WTC11 (cell line): ENCODE results near the gene WDR55. TPM values are rescaled to one million over a fixed set of nuclear protein-coding genes. Genes with fewer than 3 reads are reported as not detected.

Experiments
- ATAC-seq: fragments of 200-7000 bp; cut with Tn5 transposase; 2 replicates; pipeline ENCODE4 v1.10.0; 2021; ENCODE audit warnings: mild to moderate bottlenecking, moderate library complexity
- CTCF ChIA-PET: fragments of 300-600 bp; sonication (Branson Sonifier 250); formaldehyde crosslinking; loops from one replicate; lab custom pipeline; 2021; ENCODE audit warnings: antibody characterized with exemption; lab: Charles Lee
- POLR2A ChIA-PET: fragments of 350-600 bp; sonication (Branson Sonifier 250); formaldehyde crosslinking; loops from one replicate; lab custom pipeline; 2021; ENCODE audit warnings: antibody characterized with exemption; lab: Charles Lee
- DNase-seq: peaks from one replicate; pipeline ENCODE4 v3.0.0; 2021; ENCODE audit warnings: low spot score
- H3K27ac Mint-ChIP-seq: 2 replicates; pipeline ENCODE4 v1.8.0; 2021; ENCODE audit warnings: mixed read lengths
- H3K27me3 Mint-ChIP-seq: 2 replicates; pipeline ENCODE4 v1.8.0; 2021; ENCODE audit warnings: low read depth, mild to moderate bottlenecking, moderate library complexity, mixed read lengths
- H3K36me3 Mint-ChIP-seq: 2 replicates; pipeline ENCODE4 v1.8.0; 2021; ENCODE audit warnings: mixed read lengths
- H3K4me1 Mint-ChIP-seq: 2 replicates; pipeline ENCODE4 v1.8.0; 2022; ENCODE audit warnings: mixed read lengths
- H3K4me3 Mint-ChIP-seq: 2 replicates; pipeline ENCODE4 v1.8.0; 2021; ENCODE audit warnings: mild to moderate bottlenecking, moderate library complexity, mixed read lengths
- H3K9me3 Mint-ChIP-seq: 2 replicates; pipeline ENCODE4 v1.8.0; 2021; ENCODE audit warnings: mixed read lengths
- ETV6 ChIP-seq: sonication (generic); formaldehyde crosslinking; IDR thresholded peaks from 2 replicates; pipeline ENCODE4 v1.8.1; 2022; ENCODE audit warnings: mild to moderate bottlenecking, missing genetic modification reagents
- FOXJ3 ChIP-seq: sonication (generic); formaldehyde crosslinking; IDR thresholded peaks from 2 replicates; pipeline ENCODE4 v1.9.0; 2021; ENCODE audit warnings: missing genetic modification reagents, mild to moderate bottlenecking, borderline replicate concordance
- GABPB1 ChIP-seq: sonication (generic); formaldehyde crosslinking; IDR thresholded peaks from 2 replicates; pipeline ENCODE4 v1.8.1; 2023; ENCODE audit warnings: mild to moderate bottlenecking, missing genetic modification reagents
- KAT7 ChIP-seq: sonication (generic); formaldehyde crosslinking; IDR thresholded peaks from 2 replicates; pipeline ENCODE4 v1.8.1; 2023; ENCODE audit warnings: missing genetic modification reagents, mild to moderate bottlenecking, borderline replicate concordance
- NFE2L1 ChIP-seq: sonication (generic); formaldehyde crosslinking; IDR thresholded peaks from 2 replicates; pipeline ENCODE4 v1.8.1; 2023; ENCODE audit warnings: missing genetic modification reagents
- NR1H2 ChIP-seq: sonication (generic); formaldehyde crosslinking; IDR thresholded peaks from 2 replicates; pipeline ENCODE4 v1.9.0; 2021; ENCODE audit warnings: mild to moderate bottlenecking, moderate library complexity, missing genetic modification reagents
- NR2C2 ChIP-seq: sonication (generic); formaldehyde crosslinking; IDR thresholded peaks from 2 replicates; pipeline ENCODE4 v1.8.0; 2022; ENCODE audit warnings: mild to moderate bottlenecking, missing genetic modification reagents
- NR3C1 ChIP-seq: sonication (generic); formaldehyde crosslinking; conservative IDR thresholded peaks from 2 replicates; pipeline ENCODE4 v1.8.1; 2023; ENCODE audit warnings: low read depth, mild to moderate bottlenecking, missing genetic modification reagents
- RORB ChIP-seq: fragments of 250-450 bp; sonication (Bioruptor Pico); IDR thresholded peaks from 2 replicates; pipeline ENCODE4 v1.9.0; 2021; ENCODE audit warnings: mild to moderate bottlenecking
- TCF7 ChIP-seq: sonication (generic); formaldehyde crosslinking; IDR thresholded peaks from 2 replicates; pipeline ENCODE4 v1.8.0; 2022; ENCODE audit warnings: mild to moderate bottlenecking, low read depth, missing genetic modification reagents, moderate library complexity
- total RNA-seq: library from RNA; stranded (reverse); gene quantifications from 3 replicates; pipeline ENCODE4 v1.2.3, GENCODE V29; 2021
- TF ChIP-seq, protein P1 (sequence below): sonication (generic); formaldehyde crosslinking; IDR thresholded peaks from 2 replicates; pipeline ENCODE4 v1.8.0; 2022; ENCODE audit warnings: missing genetic modification reagents
- TF ChIP-seq, protein P2 (sequence below): sonication (generic); formaldehyde crosslinking; conservative IDR thresholded peaks from 2 replicates; pipeline ENCODE4 v1.8.1; 2023; ENCODE audit warnings: mild to moderate bottlenecking, low read depth, missing genetic modification reagents, moderate library complexity
- TF ChIP-seq, protein P3 (sequence below): sonication (generic); formaldehyde crosslinking; IDR thresholded peaks from 2 replicates; pipeline ENCODE4 v1.8.1; 2023; ENCODE audit warnings: mild to moderate bottlenecking, missing genetic modification reagents
- TF ChIP-seq, protein P4 (sequence below): sonication (generic); formaldehyde crosslinking; IDR thresholded peaks from 2 replicates; pipeline ENCODE4 v1.8.0; 2023; ENCODE audit warnings: missing genetic modification reagents, mild to moderate bottlenecking, borderline replicate concordance
- TF ChIP-seq, protein P5 (sequence below): sonication (generic); formaldehyde crosslinking; IDR thresholded peaks from 2 replicates; pipeline ENCODE4 v1.8.0; 2022; ENCODE audit warnings: mild to moderate bottlenecking, missing genetic modification reagents
- TF ChIP-seq, protein P6 (sequence below): sonication (generic); formaldehyde crosslinking; IDR thresholded peaks from 2 replicates; pipeline ENCODE4 v1.8.1; 2022; ENCODE audit warnings: low read depth, mild to moderate bottlenecking, moderate library complexity, missing genetic modification reagents, borderline replicate concordance

Gene WDR55
- total RNA-seq, 1 experiment from 2014 or later: 25.3 TPM

DNA sequence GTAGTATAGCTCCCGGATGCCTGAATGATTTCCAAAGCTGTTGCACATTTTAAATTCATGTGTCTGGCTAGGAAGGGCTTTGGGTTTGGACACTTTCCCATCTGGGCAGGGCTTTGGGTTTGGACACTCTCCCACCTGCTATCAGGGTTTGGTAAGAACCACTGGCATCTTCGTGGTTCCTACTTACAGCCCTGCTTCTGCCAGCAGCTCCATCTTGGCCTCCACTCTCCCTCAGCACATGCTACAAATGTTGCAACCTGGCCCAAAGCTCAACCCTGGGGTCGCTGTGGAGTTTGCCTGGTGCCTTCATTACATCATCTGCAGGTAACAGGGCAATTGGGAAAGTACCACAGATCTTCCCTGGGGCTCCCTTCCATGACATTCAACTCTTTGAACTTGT, 22.0 kb upstream of the WDR55 start:
- Mint-ChIP-seq H3K9me3 (peaks cover 6% of the 10 kb centered on the region), H3K4me3 (no peak overlapping the region), H3K4me1 (peaks cover 20% of the 10 kb centered on the region), H3K27me3 (0 out of 2 replicates have a peak, but pooled peaks cover 2% of the 10 kb centered on the region), H3K27ac (no peak overlapping the region), H3K36me3 (peaks cover 35% of the 10 kb centered on the region)
- ATAC-seq (no peak), DNase-seq (no peak)
- ChIA-PET CTCF (no interaction called here), POLR2A (no interaction called here)
- TF ChIP-seq GABPB1 (CRISPR knock-in tag): peak; percentile 58; the same call in 1 of the 2 replicates
- TF ChIP-seq, protein P1, sequence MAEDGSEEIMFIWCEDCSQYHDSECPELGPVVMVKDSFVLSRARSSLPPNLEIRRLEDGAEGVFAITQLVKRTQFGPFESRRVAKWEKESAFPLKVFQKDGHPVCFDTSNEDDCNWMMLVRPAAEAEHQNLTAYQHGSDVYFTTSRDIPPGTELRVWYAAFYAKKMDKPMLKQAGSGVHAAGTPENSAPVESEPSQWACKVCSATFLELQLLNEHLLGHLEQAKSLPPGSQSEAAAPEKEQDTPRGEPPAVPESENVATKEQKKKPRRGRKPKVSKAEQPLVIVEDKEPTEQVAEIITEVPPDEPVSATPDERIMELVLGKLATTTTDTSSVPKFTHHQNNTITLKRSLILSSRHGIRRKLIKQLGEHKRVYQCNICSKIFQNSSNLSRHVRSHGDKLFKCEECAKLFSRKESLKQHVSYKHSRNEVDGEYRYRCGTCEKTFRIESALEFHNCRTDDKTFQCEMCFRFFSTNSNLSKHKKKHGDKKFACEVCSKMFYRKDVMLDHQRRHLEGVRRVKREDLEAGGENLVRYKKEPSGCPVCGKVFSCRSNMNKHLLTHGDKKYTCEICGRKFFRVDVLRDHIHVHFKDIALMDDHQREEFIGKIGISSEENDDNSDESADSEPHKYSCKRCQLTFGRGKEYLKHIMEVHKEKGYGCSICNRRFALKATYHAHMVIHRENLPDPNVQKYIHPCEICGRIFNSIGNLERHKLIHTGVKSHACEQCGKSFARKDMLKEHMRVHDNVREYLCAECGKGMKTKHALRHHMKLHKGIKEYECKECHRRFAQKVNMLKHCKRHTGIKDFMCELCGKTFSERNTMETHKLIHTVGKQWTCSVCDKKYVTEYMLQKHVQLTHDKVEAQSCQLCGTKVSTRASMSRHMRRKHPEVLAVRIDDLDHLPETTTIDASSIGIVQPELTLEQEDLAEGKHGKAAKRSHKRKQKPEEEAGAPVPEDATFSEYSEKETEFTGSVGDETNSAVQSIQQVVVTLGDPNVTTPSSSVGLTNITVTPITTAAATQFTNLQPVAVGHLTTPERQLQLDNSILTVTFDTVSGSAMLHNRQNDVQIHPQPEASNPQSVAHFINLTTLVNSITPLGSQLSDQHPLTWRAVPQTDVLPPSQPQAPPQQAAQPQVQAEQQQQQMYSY (CRISPR knock-in tag): no peak
- TF ChIP-seq NR3C1: no peak

DNA sequence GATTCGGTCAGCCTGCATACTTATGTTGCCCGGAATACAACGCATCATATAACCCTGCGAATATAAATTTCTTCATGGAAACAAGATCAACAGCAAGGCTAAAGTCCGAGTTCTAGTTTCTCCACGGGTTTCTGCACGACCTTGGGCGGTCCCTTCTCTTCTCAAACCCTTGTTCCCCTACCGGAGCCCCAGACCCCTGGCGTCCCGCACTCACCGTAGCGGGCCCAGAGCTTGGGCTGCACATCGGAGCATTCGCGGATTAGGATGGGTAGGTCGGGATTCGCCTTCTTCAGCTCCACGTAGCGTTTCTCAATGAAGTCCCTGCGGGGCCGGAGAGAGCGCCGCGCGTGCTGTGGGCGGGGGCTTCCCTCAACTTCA, 17.7 kb upstream of the WDR55 start:
- Mint-ChIP-seq H3K36me3 (peaks cover 47% of the 10 kb centered on the region), H3K4me3 (peak overlapping the region; percentile 98), H3K27me3 (no peaks in the 10 kb centered on the region), H3K9me3 (no peaks in the 10 kb centered on the region)
- no peak for DNase-seq
- POLR2A ChIA-PET: interaction anchor here (0.7 to 2.2 kb wide), 11 partner anchors 8 to 99 kb away, joined by 3 to 29 read pairs (median 5); partner anchors contain the start of genes EIF4EBP3, HARS1, HARS2 and SRA1
- TF ChIP-seq FOXJ3 (CRISPR knock-in tag) (no peak), NR1H2 (no peak), GABPB1 (CRISPR knock-in tag) (no peak), TCF7 (CRISPR knock-in tag) (0 out of 2 replicates have a peak, but pooled peaks have one; percentile 59), RORB (CRISPR knock-in tag) (no peak), NR2C2 (no peak), ETV6 (CRISPR knock-in tag) (no peak), NFE2L1 (CRISPR knock-in tag) (no peak), KAT7 (CRISPR knock-in tag) (no peak)
- TF ChIP-seq, protein P2, sequence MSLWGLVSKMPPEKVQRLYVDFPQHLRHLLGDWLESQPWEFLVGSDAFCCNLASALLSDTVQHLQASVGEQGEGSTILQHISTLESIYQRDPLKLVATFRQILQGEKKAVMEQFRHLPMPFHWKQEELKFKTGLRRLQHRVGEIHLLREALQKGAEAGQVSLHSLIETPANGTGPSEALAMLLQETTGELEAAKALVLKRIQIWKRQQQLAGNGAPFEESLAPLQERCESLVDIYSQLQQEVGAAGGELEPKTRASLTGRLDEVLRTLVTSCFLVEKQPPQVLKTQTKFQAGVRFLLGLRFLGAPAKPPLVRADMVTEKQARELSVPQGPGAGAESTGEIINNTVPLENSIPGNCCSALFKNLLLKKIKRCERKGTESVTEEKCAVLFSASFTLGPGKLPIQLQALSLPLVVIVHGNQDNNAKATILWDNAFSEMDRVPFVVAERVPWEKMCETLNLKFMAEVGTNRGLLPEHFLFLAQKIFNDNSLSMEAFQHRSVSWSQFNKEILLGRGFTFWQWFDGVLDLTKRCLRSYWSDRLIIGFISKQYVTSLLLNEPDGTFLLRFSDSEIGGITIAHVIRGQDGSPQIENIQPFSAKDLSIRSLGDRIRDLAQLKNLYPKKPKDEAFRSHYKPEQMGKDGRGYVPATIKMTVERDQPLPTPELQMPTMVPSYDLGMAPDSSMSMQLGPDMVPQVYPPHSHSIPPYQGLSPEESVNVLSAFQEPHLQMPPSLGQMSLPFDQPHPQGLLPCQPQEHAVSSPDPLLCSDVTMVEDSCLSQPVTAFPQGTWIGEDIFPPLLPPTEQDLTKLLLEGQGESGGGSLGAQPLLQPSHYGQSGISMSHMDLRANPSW (CRISPR knock-in tag): no peak
- TF ChIP-seq, protein P3, sequence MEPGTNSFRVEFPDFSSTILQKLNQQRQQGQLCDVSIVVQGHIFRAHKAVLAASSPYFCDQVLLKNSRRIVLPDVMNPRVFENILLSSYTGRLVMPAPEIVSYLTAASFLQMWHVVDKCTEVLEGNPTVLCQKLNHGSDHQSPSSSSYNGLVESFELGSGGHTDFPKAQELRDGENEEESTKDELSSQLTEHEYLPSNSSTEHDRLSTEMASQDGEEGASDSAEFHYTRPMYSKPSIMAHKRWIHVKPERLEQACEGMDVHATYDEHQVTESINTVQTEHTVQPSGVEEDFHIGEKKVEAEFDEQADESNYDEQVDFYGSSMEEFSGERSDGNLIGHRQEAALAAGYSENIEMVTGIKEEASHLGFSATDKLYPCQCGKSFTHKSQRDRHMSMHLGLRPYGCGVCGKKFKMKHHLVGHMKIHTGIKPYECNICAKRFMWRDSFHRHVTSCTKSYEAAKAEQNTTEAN: no peak
- TF ChIP-seq, protein P4, sequence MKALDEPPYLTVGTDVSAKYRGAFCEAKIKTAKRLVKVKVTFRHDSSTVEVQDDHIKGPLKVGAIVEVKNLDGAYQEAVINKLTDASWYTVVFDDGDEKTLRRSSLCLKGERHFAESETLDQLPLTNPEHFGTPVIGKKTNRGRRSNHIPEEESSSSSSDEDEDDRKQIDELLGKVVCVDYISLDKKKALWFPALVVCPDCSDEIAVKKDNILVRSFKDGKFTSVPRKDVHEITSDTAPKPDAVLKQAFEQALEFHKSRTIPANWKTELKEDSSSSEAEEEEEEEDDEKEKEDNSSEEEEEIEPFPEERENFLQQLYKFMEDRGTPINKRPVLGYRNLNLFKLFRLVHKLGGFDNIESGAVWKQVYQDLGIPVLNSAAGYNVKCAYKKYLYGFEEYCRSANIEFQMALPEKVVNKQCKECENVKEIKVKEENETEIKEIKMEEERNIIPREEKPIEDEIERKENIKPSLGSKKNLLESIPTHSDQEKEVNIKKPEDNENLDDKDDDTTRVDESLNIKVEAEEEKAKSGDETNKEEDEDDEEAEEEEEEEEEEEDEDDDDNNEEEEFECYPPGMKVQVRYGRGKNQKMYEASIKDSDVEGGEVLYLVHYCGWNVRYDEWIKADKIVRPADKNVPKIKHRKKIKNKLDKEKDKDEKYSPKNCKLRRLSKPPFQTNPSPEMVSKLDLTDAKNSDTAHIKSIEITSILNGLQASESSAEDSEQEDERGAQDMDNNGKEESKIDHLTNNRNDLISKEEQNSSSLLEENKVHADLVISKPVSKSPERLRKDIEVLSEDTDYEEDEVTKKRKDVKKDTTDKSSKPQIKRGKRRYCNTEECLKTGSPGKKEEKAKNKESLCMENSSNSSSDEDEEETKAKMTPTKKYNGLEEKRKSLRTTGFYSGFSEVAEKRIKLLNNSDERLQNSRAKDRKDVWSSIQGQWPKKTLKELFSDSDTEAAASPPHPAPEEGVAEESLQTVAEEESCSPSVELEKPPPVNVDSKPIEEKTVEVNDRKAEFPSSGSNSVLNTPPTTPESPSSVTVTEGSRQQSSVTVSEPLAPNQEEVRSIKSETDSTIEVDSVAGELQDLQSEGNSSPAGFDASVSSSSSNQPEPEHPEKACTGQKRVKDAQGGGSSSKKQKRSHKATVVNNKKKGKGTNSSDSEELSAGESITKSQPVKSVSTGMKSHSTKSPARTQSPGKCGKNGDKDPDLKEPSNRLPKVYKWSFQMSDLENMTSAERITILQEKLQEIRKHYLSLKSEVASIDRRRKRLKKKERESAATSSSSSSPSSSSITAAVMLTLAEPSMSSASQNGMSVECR: 0 out of 2 replicates have a peak, but pooled peaks have one; percentile 14
- TF ChIP-seq, protein P5, sequence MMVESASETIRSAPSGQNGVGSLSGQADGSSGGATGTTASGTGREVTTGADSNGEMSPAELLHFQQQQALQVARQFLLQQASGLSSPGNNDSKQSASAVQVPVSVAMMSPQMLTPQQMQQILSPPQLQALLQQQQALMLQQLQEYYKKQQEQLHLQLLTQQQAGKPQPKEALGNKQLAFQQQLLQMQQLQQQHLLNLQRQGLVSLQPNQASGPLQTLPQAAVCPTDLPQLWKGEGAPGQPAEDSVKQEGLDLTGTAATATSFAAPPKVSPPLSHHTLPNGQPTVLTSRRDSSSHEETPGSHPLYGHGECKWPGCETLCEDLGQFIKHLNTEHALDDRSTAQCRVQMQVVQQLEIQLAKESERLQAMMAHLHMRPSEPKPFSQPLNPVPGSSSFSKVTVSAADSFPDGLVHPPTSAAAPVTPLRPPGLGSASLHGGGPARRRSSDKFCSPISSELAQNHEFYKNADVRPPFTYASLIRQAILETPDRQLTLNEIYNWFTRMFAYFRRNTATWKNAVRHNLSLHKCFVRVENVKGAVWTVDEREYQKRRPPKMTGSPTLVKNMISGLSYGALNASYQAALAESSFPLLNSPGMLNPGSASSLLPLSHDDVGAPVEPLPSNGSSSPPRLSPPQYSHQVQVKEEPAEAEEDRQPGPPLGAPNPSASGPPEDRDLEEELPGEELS (CRISPR knock-in tag): no peak
- TF ChIP-seq, protein P6, sequence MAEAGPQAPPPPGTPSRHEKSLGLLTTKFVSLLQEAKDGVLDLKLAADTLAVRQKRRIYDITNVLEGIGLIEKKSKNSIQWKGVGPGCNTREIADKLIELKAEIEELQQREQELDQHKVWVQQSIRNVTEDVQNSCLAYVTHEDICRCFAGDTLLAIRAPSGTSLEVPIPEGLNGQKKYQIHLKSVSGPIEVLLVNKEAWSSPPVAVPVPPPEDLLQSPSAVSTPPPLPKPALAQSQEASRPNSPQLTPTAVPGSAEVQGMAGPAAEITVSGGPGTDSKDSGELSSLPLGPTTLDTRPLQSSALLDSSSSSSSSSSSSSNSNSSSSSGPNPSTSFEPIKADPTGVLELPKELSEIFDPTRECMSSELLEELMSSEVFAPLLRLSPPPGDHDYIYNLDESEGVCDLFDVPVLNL (CRISPR knock-in tag): no peak
- TF ChIP-seq, all 79 proteins: peak for 2
- Mint-ChIP-seq H3K4me1 (peaks cover 10% of the 10 kb centered on the region), H3K27ac (peak overlapping the region; percentile 74)
- peak; percentile 7 for ATAC-seq
- CTCF ChIA-PET: interaction anchor here (0.7 to 2.4 kb wide), 13 partner anchors 8 to 408 kb away, joined by 3 to 21 read pairs (median 6); partner anchors contain the start of genes EIF4EBP3, HBEGF, TMCO6 and ZMAT2
